Left cardiac atrium (tissue), 4 donors: Measurements from ENCODE around the gene TTC7B. TPM values are rescaled to one million over a fixed set of nuclear protein-coding genes. Genes with fewer than 3 reads are reported as not detected.
A peak's percentile ranks its signal among the peaks of the same experiment; 100 is the strongest.

ENCODE experiments used
- ATAC-seq, 2 donors: fragments of 200-7000 bp; cut with Tn5 transposase; one replicate each; pipeline ENCODE4 v1.9.1; 2020; ENCODE audit warnings: mild to moderate bottlenecking in 2 of 2, moderate library complexity in 2 of 2
- DNase-seq: peaks from one replicate; pipeline ENCODE4 v3.0.0-alpha.2; 2020
- intact Hi-C, 2 donors: fragments of 100-400 bp; cut with DNase I; formaldehyde crosslinking; loops; one replicate each; pipeline versions ENCODE4 v1.14.1 to v1.15.1; 2022 to 2023
- total RNA-seq, 2 donors: library from RNA; stranded (reverse); fragmentation: NEBNext Ultra II Directional; extraction: Animal tissue kit (Norgen Biotek cat#: 25700); gene quantifications; one replicate each; pipeline ENCODE4 v1.2.1, GENCODE V29; 2021
- donor health status: DM: no; HTN: yes; CAD: no.
- donor health status: DM: no; HTN: yes; CAD: no; lungs with severe emphysema.
- donor health status: DM: yes; HTN: yes; CAD: no.
- donor health status: Dilated cardiomyopathy.

Gene TTC7B
- total RNA-seq, 2 donors from 2014 or later, result 61.9 to 76.5 TPM

GRCh38 chr14:90730206-90730766, 85.9 kb downstream of the TTC7B start:
- no peak for DNase-seq
- ATAC-seq, result no peak
- intact Hi-C loops, result no loop called here

- intact Hi-C loops, result no loop called here
- ATAC-seq (no peak), DNase-seq (no peak)
These were observed 87.3 kb downstream of the TTC7B start for GRCh38 chr14:90728951-90729350.

- intact Hi-C loops, result no loop called here
- DNase-seq, result no peak
- no peak for ATAC-seq
These were observed 89.1 kb downstream of the TTC7B start for GRCh38 chr14:90727082-90727481.

- peak; percentile 40 to 76 for ATAC-seq
- intact Hi-C loops, result no loop called here
These were observed 89.6 kb downstream of the TTC7B start for GRCh38 chr14:90726656-90727055.

GRCh38 chr14:90724866-90725265, 91.4 kb downstream of the TTC7B start:
- intact Hi-C loops, result no loop called here
- DNase-seq (no peak), ATAC-seq (no peak)

More at GRCh38 chr14:90726656-90727055, 89.6 kb downstream of the TTC7B start:
- DNase-seq, result no peak

- intact Hi-C loops, result no loop called here
- ATAC-seq, result no peak
- no peak for DNase-seq
These were observed 93.6 kb downstream of the TTC7B start for GRCh38 chr14:90722590-90722989.

GRCh38 chr14:90721619-90722305, 94.5 kb downstream of the TTC7B start:
- DNase-seq (no peak), ATAC-seq (no peak)
- intact Hi-C loops, result no loop called here

- ATAC-seq (no peak), DNase-seq (no peak)
- intact Hi-C loops, result no loop called here
These were observed 95.4 kb downstream of the TTC7B start for GRCh38 chr14:90720832-90721231.

- intact Hi-C loops, result no loop called here
- ATAC-seq (peak; percentile 91 to 92), DNase-seq (no peak)
These were observed 95.9 kb downstream of the TTC7B start for GRCh38 chr14:90720336-90720735.

GRCh38 chr14:90717916-90718315, 98.3 kb downstream of the TTC7B start:
- intact Hi-C loops, result no loop called here
- DNase-seq (no peak), ATAC-seq (peak; percentile 21 to 31)

GRCh38 chr14:90715993-90716392, 100.2 kb downstream of the TTC7B start:
- intact Hi-C loops, result no loop called here
- ATAC-seq, result no peak
- DNase-seq, result no peak

- no peak for ATAC-seq
- DNase-seq, result no peak
- intact Hi-C loops, result no loop called here
These were observed 100.7 kb downstream of the TTC7B start for GRCh38 chr14:90715495-90715894.

- intact Hi-C loops, result no loop called here
- ATAC-seq (no peak), DNase-seq (no peak)
These were observed 101.4 kb downstream of the TTC7B start for GRCh38 chr14:90714811-90715210.

GRCh38 chr14:90704738-90705392, 111.4 kb downstream of the TTC7B start:
- DNase-seq (no peak), ATAC-seq (no peak)
- intact Hi-C loops, result no loop called here

GRCh38 chr14:90703841-90704737, 112.1 kb downstream of the TTC7B start:
- DNase-seq, result no peak
- ATAC-seq, result no peak
- intact Hi-C loops, result no loop called here

- DNase-seq (no peak), ATAC-seq (no peak)
- intact Hi-C loops, result no loop called here
These were observed 115.1 kb downstream of the TTC7B start for GRCh38 chr14:90700933-90701776.

- no peak for DNase-seq
- intact Hi-C loops, result loop anchor here (5.0 to 10.0 kb wide), 4 partner anchors 184 to 397 kb away; partner anchors contain the start of gene CALM1 (in 2 of the 2)
These were observed 117.2 kb downstream of the TTC7B start for GRCh38 chr14:90699016-90699415.

GRCh38 chr14:90698379-90698869, 117.8 kb downstream of the TTC7B start:
- DNase-seq (peak; percentile 81), ATAC-seq (peak; percentile 70 to 71)
- intact Hi-C loops, result loop anchor here (5.0 to 10.0 kb wide), 4 partner anchors 184 to 396 kb away; partner anchors contain the start of gene CALM1 (in 2 of the 2)

More at GRCh38 chr14:90699016-90699415, 117.2 kb downstream of the TTC7B start:
- ATAC-seq, result no peak
